Measurements from ENCODE around the gene ASB1. TPM values are rescaled to one million over a fixed set of nuclear protein-coding genes. Genes with fewer than 3 reads are reported as not detected.

ASB1 gene, protein sequence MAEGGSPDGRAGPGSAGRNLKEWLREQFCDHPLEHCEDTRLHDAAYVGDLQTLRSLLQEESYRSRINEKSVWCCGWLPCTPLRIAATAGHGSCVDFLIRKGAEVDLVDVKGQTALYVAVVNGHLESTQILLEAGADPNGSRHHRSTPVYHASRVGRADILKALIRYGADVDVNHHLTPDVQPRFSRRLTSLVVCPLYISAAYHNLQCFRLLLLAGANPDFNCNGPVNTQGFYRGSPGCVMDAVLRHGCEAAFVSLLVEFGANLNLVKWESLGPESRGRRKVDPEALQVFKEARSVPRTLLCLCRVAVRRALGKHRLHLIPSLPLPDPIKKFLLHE
- 25.2 and 42.9 TPM in 2 replicates for total RNA-seq

DNA sequence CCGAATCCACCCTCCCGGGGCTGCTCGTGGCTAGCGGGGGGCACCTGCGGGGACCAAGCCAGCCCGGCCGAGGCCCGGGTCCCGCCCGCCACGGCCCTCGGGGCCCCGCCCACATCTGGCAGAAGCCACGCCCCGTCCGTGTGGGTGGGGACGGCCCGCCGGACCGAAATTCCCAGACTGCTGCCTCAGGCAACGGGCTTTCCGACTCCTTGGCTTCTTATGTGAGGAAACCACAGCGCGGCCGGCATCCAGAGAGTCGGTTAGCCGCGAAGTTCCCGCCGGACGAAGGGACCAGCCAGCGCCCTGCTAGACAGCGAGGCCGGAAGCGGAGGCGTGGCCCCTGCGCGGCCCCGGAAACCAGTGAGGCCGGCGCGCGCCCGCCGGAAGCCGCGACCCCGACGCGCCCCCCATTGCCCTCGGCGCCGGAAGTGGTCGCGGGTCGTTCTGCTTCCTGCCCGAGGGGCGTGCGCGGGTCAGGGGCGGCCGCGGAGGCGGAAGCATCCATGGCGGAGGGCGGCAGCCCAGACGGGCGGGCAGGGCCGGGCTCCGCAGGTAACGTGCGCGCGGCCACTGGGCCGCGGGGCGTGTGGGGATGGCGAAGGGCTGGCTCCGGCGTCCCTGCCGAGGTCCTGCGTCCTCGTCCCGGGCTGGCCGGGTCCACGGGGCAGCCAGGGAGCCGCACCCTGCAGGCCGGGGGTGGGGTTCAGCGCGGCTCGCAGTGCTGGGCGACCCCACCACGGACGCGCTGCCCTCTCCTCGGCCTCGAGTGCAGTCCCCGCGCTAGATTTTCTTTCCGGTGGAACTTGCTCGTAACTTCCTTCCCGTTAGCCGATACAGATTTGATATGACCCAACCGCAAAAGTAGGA, at the start of gene ASB1:
Gene ASB1 (plus strand): TSS at position 360 of the 867 bp plus-strand sequence. CDS start 144 bp downstream, at position 504.

Other genes starting within 250 kb of the ASB1 start
- 14.3 and 21.0 TPM in 2 replicates for gene ILKAP, start 223.2 kb upstream of the ASB1 start, total RNA-seq
- 8.9 and 26.6 TPM in 2 replicates for gene HES6, start 186.9 kb upstream of the ASB1 start, total RNA-seq
- gene PER2, start 138.3 kb upstream of the ASB1 start, total RNA-seq, result 1.7 and 9.6 TPM in 2 replicates
- 4.6 and 6.4 TPM in 2 replicates for gene TRAF3IP1, start 106.4 kb upstream of the ASB1 start, total RNA-seq